Measurements from ENCODE around the gene ATG4D.

GRCh38 chr19:10503002-10503789 lies 40.5 kb upstream of the ATG4D start, which contains the start of gene KEAP1:
- TF ChIP-seq GATA3 (IDR thresholded peaks at IDR 0.05; ENCODE audit: low read depth, low read length) (no peak), GATA2 (IDR thresholded peaks at IDR 0.05; ENCODE audit: low read depth, low read length) (no peak)

Data from SH-SY5Y (cell line).